G401 (cell line): ENCODE results near the gene EPHA6. TPM values are rescaled to one million over a fixed set of nuclear protein-coding genes. Genes with fewer than 3 reads are reported as not detected.
"Not testable (repeated sequence)": the region's sequence is repeated elsewhere in the genome, so short reads cannot be mapped to it uniquely, and the experiment has no call there.

ENCODE experiments used
- DNase-seq: peaks from one replicate; pipeline ENCODE4 v3.0.0-alpha.2; 2015; ENCODE audit warnings: low spot score
- in situ Hi-C: cut with HindIII; loops from 2 replicates; pipeline ENCODE4 v1.10.0; 2016; ENCODE audit warnings: low sequenced_read_pairs, mixed read lengths
- total RNA-seq: library from RNA; depleted of rRNA; stranded (reverse); fragments of >200 nt; shearing (Covaris generic); gene quantifications from 2 replicates; pipeline ENCODE4 v1.2.3, GENCODE V29; 2014

The EPHA6 gene
- total RNA-seq, 1 experiment from 2014 or later: not detected

GRCh38 chr3:97241417-97241816 is 427.0 kb downstream of the EPHA6 start:
- in situ Hi-C loops: no loop called here

GRCh38 chr3:97245201-97245910 is 431.0 kb downstream of the EPHA6 start:
- in situ Hi-C loops: no loop called here
- DNase-seq: no peak

More at GRCh38 chr3:97241417-97241816, 427.0 kb downstream of the EPHA6 start:
- no peak for DNase-seq

- in situ Hi-C loops: no loop called here
Measured at GRCh38 chr3:97256060-97256459, 441.7 kb downstream of the EPHA6 start.

GRCh38 chr3:97257942-97258697 is 443.7 kb downstream of the EPHA6 start:
- in situ Hi-C loops: no loop called here
- DNase-seq: no peak

More at GRCh38 chr3:97256060-97256459, 441.7 kb downstream of the EPHA6 start:
- DNase-seq: no peak

- in situ Hi-C loops: no loop called here
- DNase-seq: no peak
Measured at GRCh38 chr3:97259263-97259662, 444.9 kb downstream of the EPHA6 start.

- DNase-seq: peak; percentile 18
- in situ Hi-C loops: no loop called here
Measured at GRCh38 chr3:97264180-97264579, 449.8 kb downstream of the EPHA6 start.

GRCh38 chr3:97265237-97266005 is 451.0 kb downstream of the EPHA6 start:
- in situ Hi-C loops: no loop called here
- no peak for DNase-seq

- in situ Hi-C loops: no loop called here
- no peak for DNase-seq
Measured at GRCh38 chr3:97269202-97269601, 454.8 kb downstream of the EPHA6 start.

GRCh38 chr3:97276879-97277550 is 462.6 kb downstream of the EPHA6 start:
- DNase-seq, in situ Hi-C loops: not testable (repeated sequence)

GRCh38 chr3:97277708-97278107 is 463.3 kb downstream of the EPHA6 start:
- DNase-seq: no peak
- in situ Hi-C loops: no loop called here

- in situ Hi-C loops: no loop called here
Measured at GRCh38 chr3:97278506-97278905, 464.1 kb downstream of the EPHA6 start.

GRCh38 chr3:97291901-97292300 is 477.5 kb downstream of the EPHA6 start:
- DNase-seq: no peak
- in situ Hi-C loops: no loop called here

More at GRCh38 chr3:97278506-97278905, 464.1 kb downstream of the EPHA6 start:
- DNase-seq: peak; percentile 22

GRCh38 chr3:97293596-97294131 is 479.3 kb downstream of the EPHA6 start:
- in situ Hi-C loops: no loop called here
- DNase-seq: no peak

- DNase-seq: no peak
- in situ Hi-C loops: no loop called here
Measured at GRCh38 chr3:97297032-97297431, 482.6 kb downstream of the EPHA6 start.

GRCh38 chr3:97301114-97301513 is 486.7 kb downstream of the EPHA6 start:
- no peak for DNase-seq
- in situ Hi-C loops: no loop called here

GRCh38 chr3:97306226-97306625 is 491.8 kb downstream of the EPHA6 start:
- in situ Hi-C loops: no loop called here
- no peak for DNase-seq

- DNase-seq: no peak
- in situ Hi-C loops: no loop called here
Measured at GRCh38 chr3:97338375-97338774, 524.0 kb downstream of the EPHA6 start.

GRCh38 chr3:97340940-97341339 is 526.5 kb downstream of the EPHA6 start:
- no peak for DNase-seq
- in situ Hi-C loops: no loop called here

- DNase-seq: no peak
- in situ Hi-C loops: no loop called here
Measured at GRCh38 chr3:97347780-97348179, 533.4 kb downstream of the EPHA6 start.
